Astrocyte of the cerebellum (primary cell): ENCODE measurements around the gene TMEM40.

Experiments
- DNase-seq: peaks from one replicate; pipeline ENCODE4 v3.0.0-alpha.2; 2011; ENCODE audit warnings: low read depth
- H3K4me3 ChIP-seq: 2 replicates; pipeline ENCODE4 v1.5.1; 2011; ENCODE audit warnings: mild to moderate bottlenecking, low read depth, low read length, moderate library complexity
- in situ Hi-C: cut with HindIII; loops from 2 replicates; pipeline ENCODE4 v1.10.0; 2017; ENCODE audit warnings: low sequenced_read_pairs
- TF ChIP-seq, protein P1 (sequence below): IDR thresholded peaks from 2 replicates; pipeline ENCODE4 v1.5.1; 2012; ENCODE audit warnings: low read length, low read depth, moderate library complexity, mild to moderate bottlenecking; ENCODE audit errors: missing control alignments

TMEM40 gene

DNA sequence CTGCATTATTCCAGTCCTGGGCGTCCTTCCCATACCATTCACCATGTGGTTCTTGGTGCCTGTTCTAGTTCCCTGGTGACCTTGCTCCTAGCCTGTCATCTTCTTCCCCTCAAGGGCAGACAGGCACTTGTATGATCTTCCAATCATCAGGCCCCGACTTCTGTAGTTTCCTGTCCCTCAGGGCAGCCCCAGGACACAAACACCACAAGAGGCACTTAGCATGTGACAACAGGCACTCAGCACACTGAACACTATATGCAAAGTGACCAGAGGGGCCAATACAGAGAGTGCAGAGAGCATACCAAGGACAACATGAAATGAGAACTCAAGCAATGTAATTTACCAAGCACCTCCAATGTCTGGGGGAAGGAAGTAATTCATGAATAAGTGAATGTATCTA, 17.9 kb downstream of the TMEM40 start:
- no peak overlapping the region for H3K4me3 ChIP-seq
- TF ChIP-seq, protein P1, sequence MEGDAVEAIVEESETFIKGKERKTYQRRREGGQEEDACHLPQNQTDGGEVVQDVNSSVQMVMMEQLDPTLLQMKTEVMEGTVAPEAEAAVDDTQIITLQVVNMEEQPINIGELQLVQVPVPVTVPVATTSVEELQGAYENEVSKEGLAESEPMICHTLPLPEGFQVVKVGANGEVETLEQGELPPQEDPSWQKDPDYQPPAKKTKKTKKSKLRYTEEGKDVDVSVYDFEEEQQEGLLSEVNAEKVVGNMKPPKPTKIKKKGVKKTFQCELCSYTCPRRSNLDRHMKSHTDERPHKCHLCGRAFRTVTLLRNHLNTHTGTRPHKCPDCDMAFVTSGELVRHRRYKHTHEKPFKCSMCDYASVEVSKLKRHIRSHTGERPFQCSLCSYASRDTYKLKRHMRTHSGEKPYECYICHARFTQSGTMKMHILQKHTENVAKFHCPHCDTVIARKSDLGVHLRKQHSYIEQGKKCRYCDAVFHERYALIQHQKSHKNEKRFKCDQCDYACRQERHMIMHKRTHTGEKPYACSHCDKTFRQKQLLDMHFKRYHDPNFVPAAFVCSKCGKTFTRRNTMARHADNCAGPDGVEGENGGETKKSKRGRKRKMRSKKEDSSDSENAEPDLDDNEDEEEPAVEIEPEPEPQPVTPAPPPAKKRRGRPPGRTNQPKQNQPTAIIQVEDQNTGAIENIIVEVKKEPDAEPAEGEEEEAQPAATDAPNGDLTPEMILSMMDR, result no peak
- in situ Hi-C loops, result no loop called here
- DNase-seq, result no peak

DNA sequence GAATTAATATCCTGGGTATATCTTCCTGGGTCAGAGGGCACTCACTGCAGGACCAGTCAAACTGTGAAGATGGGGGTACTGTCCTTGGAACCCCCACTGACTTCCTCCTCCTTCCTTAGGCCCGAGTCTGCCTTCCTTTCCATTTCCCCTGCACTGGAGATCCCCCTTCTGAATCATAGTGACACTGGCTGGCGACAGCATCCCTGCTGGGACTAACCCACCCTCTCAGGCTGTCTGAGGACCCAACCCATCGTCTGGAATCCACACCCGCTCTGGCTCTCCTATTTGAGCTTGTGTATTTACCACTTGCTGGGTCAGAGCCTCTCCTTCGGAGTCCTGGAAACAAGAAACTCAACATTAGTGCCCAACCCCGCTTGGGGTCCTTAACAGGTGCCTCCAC, 21.2 kb downstream of the TMEM40 start:
- in situ Hi-C loops, result no loop called here
- no peak overlapping the region for H3K4me3 ChIP-seq
- no peak for DNase-seq
- TF ChIP-seq, protein P1, result no peak

DNA sequence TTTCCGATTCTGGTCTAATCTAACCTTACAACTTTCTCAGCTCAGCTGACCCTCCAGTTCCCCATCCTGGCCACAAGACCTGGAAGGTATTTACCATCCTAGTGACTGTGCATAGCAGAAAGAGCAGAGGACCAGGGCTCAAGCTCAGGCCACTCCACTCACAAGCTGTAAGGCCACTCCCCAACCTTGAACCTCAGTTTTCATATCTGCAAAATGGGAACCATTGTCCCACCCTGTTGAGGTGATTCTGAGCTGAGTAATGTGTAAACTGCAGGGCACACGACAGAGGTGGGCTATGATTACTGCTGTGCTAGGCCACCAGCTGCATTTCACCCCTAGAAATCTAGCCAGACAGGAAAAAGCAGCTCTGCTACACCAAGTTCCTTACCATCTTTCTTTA, 21.7 kb downstream of the TMEM40 start:
- H3K4me3 ChIP-seq, result no peak overlapping the region
- TF ChIP-seq, protein P1, result no peak
- in situ Hi-C loops, result no loop called here
- no peak for DNase-seq

DNA sequence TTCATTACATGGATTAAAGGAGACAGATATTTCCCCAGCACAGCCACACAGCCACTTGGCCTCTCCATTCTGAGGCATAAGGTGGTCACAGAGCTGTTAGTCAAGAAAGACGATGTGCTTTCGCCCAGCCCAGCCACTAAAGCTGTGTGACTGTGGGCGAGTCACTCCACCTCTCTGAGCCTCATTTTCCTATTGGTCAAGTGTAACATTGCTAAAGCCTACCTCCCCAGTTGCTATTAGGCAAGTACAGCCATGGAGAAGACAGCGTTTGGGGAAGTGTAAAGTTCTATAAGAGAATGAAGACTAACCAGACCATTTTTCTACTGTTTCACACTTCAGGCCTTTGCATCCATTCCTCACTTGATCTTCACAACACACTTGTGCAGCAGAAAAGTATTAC, 24.1 kb downstream of the TMEM40 start:
- H3K4me3 ChIP-seq, result no peak overlapping the region
- DNase-seq, result no peak
- in situ Hi-C loops, result no loop called here
- TF ChIP-seq, protein P1, result no peak

DNA sequence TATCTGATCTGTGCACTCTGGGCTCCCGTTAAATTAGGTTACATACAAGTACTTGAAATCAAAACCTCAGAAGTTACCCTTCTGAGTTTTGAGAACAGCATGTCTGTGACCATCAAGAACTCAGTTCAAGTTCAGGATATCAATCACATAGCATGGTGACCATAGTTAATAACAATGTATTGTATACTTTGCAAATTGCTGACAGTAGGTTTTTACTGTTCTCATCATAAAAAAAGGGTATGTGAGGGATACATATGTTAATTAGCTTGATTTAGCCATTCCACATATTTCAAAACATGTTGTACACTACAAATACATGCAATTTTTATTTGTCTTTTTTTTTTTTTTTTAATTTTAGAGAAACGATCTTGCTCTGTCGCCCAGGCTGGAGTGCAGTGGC, 25.5 kb downstream of the TMEM40 start:
- in situ Hi-C loops, result no loop called here
- no peak overlapping the region for H3K4me3 ChIP-seq
- DNase-seq, result no peak
- TF ChIP-seq, protein P1, result no peak

DNA sequence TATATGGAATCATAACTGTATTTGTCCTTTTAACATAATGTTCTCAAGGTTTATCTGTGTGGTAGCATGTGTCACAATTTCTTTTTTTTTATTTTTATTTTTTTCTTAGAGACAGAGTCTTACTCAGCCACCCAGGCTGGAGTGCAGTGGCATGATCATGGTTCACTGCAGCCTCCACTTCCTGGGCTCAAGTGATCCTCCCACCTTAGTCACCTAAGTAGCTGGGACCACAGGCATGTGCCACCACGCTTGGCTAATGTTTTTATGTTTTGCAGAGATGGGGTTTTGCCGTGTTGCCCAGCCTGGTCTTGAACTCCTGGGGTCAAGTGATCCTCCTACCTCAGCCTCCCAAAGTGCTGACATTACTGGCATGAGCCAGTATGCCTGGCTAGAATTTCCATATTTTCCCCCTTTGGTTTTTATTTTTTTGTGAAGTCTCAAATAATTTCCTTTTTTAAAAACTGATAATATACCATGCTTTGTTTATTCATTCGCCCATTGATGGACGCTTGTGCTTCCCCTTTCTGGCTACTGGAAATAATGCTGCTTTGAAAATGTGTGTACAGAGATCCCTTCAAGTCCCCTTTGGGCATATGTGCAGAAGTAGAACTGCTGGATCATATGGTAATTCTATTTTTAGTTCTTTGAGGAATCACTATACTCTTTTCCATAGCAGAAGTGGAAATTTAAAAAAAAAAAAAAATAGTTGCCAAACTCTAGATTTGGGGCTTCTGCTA, 28.4 kb downstream of the TMEM40 start:
- H3K4me3 ChIP-seq, result no peak overlapping the region
- DNase-seq, result no peak
- in situ Hi-C loops, result no loop called here
- TF ChIP-seq, protein P1, result no peak
